Measurements from ENCODE around the gene OR10A6. TPM values are rescaled to one million over a fixed set of nuclear protein-coding genes. Genes with fewer than 3 reads are reported as not detected.

The OR10A6 gene
- total and polyA plus RNA-seq, 10 of the 15 experiments (the other 5 are each of a cell fraction or from before 2014, with no cell fraction given), result not detected

- no peaks in the 10 kb centered on the region for H4K20me1 ChIP-seq (ENCODE audit: control insufficient read depth, insufficient read depth)
- H3K9me3 ChIP-seq (replicated peaks; ENCODE audit: control insufficient read depth, insufficient read depth, low read length), result no peaks in the 10 kb centered on the region
- no peak for ATAC-seq
- no peak overlapping the region for H3K9ac ChIP-seq (ENCODE audit: control insufficient read depth, insufficient read depth, low read length)
- intact Hi-C loops (cut with micrococcal nuclease; ENCODE audit: unreplicated experiment), result no loop called here
- TF ChIP-seq TBL1XR1 (IDR thresholded peaks at IDR 0.05; ENCODE audit: low read depth, low read length), result no peak
- no peak overlapping the region for H2AFZ ChIP-seq (ENCODE audit: control insufficient read depth, low read depth, low read length)
- no peaks in the 10 kb centered on the region for H3K79me2 ChIP-seq (ENCODE audit: control insufficient read depth, insufficient read depth, low read length)
- ChIA-PET RAD21 (ENCODE audit: unreplicated experiment) (no interaction called here), CTCF (interaction anchor here (1.1 kb wide), 1 partner anchor 44 kb away, joined by 4 read pairs; no protein-coding TSS in a partner anchor), POLR2A (no interaction called here), SMC1A (ENCODE audit: uncharacterized antibody, unreplicated experiment) (interaction anchor here (2.1 kb wide), 1 partner anchor 50 kb away, joined by 7 read pairs; the partner anchor contains the start of gene EIF3F)
- FAIRE-seq, result no peak
- in situ Hi-C loops (cut with MboI), result no loop called here
- H3K4me1 ChIP-seq (ENCODE audit: control insufficient read depth, insufficient read depth, low read length), result no peaks in the 10 kb centered on the region
- H3K27ac ChIP-seq (ENCODE audit: control insufficient read depth, insufficient read depth), result no peak overlapping the region
- H3K36me3 ChIP-seq (ENCODE audit: control insufficient read depth in 2 of 2, insufficient read depth in 2 of 2, low read length in 1 of 2), result no peaks in the 10 kb centered on the region
- DNase-seq (ENCODE audit: low read depth, low spot score), result no peak
- no TSS peak for BruUV-seq (replicated peaks)
- H3K4me3 ChIP-seq, result no peak overlapping the region
- H3K4me2 ChIP-seq (ENCODE audit: control insufficient read depth, insufficient read depth), result no peak overlapping the region
- WGBS (ENCODE audit: insufficient coverage, insufficient replicate concordance, low lambda C conversion rate, missing lambda C conversion rate), result 0% methylated on average over 1 of the region's 1 CpG
- H3K27me3 ChIP-seq (replicated peaks in 1 of 2; ENCODE audit: control insufficient read depth in 2 of 2, insufficient read depth in 2 of 2, low read length in 1 of 2), result peaks cover 0 to 2% of the 10 kb centered on the region in 2 experiments; a peak in 2 of 4 replicates
These were observed 5.5 kb upstream of the OR10A6 start for GRCh38 chr11:7936615-7937014.

- Histone ChIP-seq H3K9ac (ENCODE audit: control insufficient read depth, insufficient read depth, low read length) (no peak overlapping the region), H3K79me2 (ENCODE audit: control insufficient read depth, insufficient read depth, low read length) (no peaks in the 10 kb centered on the region), H3K4me3 (no peak overlapping the region), H3K27me3 (replicated peaks in 1 of 2; ENCODE audit: control insufficient read depth in 2 of 2, insufficient read depth in 2 of 2, low read length in 1 of 2) (no peaks in the 10 kb centered on the region), H4K20me1 (ENCODE audit: control insufficient read depth, insufficient read depth) (no peaks in the 10 kb centered on the region), H2AFZ (ENCODE audit: control insufficient read depth, low read depth, low read length) (no peak overlapping the region), H3K36me3 (ENCODE audit: control insufficient read depth in 2 of 2, insufficient read depth in 2 of 2, low read length in 1 of 2) (no peaks in the 10 kb centered on the region), H3K4me2 (ENCODE audit: control insufficient read depth, insufficient read depth) (no peak overlapping the region), H3K27ac (ENCODE audit: control insufficient read depth, insufficient read depth) (no peak overlapping the region), H3K4me1 (ENCODE audit: control insufficient read depth, insufficient read depth, low read length) (no peaks in the 10 kb centered on the region), H3K9me3 (replicated peaks; ENCODE audit: control insufficient read depth, insufficient read depth, low read length) (no peaks in the 10 kb centered on the region)
- 47% methylated on average over 6 of the region's 6 CpGs for WGBS (ENCODE audit: insufficient coverage, insufficient replicate concordance, low lambda C conversion rate, missing lambda C conversion rate)
- no TSS peak for BruUV-seq (replicated peaks)
- FAIRE-seq (no peak), ATAC-seq (peak; percentile 46), DNase-seq (ENCODE audit: low read depth, low spot score) (no peak)
- RAD21 ChIA-PET (ENCODE audit: unreplicated experiment), result no interaction called here
- POLR2A ChIA-PET, result no interaction called here
- intact Hi-C loops (cut with micrococcal nuclease; ENCODE audit: unreplicated experiment), result no loop called here
- SMC1A ChIA-PET (ENCODE audit: uncharacterized antibody, unreplicated experiment), result no interaction called here
- in situ Hi-C loops (cut with MboI), result no loop called here
- CTCF ChIA-PET, result no interaction called here
- TF ChIP-seq NRF1 (conservative IDR thresholded peaks at IDR 0.05; ENCODE audit: low read depth, low read length) (no peak), POLR2A (IDR thresholded peaks at IDR 0.05; ENCODE audit: low read depth, low read length) (no peak), ZNF592 (IDR thresholded peaks at IDR 0.05) (no peak), STAT3 (IDR thresholded peaks at IDR 0.05; ENCODE audit: low read depth, low read length) (no peak), EED (IDR thresholded peaks at IDR 0.05; ENCODE audit: low read depth) (no peak), GATAD2B (conservative IDR thresholded peaks at IDR 0.05; ENCODE audit: low read depth) (no peak), SRF (IDR thresholded peaks at IDR 0.05; ENCODE audit: low read depth in 2 of 2, low read length in 2 of 2) (no peak), NBN (IDR thresholded peaks at IDR 0.05) (no peak), CTCF (IDR thresholded peaks at IDR 0.05 in 2 of 3, conservative IDR thresholded peaks at IDR 0.05 in 1 of 3; ENCODE audit: control insufficient read depth in 2 of 3, extremely low read depth in 1 of 3, insufficient read depth in 1 of 3, low read depth in 3 of 3, low read length in 3 of 3) (no peak), MAX (IDR thresholded peaks at IDR 0.05; ENCODE audit: low read depth, low read length) (no peak), SP1 (IDR thresholded peaks at IDR 0.05; ENCODE audit: low read depth, low read length) (no peak)
These were observed 3.4 kb downstream of the OR10A6 start for GRCh38 chr11:7927635-7928034.

Measured in GM12878 (cell line).